HCT116 (cell line): ENCODE results near the gene DOK5. TPM values are rescaled to one million over a fixed set of nuclear protein-coding genes. Genes with fewer than 3 reads are reported as not detected.

Experiments used
- ATAC-seq: fragments of 200-7000 bp; cut with Tn5 transposase; 2 replicates; pipeline ENCODE4 v1.9.1; 2020; ENCODE audit warnings: mild to moderate bottlenecking, moderate library complexity
- BruUV-seq: library from RNA; stranded (reverse); fragments of 400-500 nt; replicated peaks from 2 replicates; lab custom pipeline; 2021; lab: Mats Ljungman, UMichigan
- CTCF ChIA-PET: fragments of 300-600 bp; sonication (Branson Sonifier 250); formaldehyde crosslinking; loops from one replicate; lab custom pipeline; 2021; ENCODE audit warnings: antibody characterized with exemption; lab: Charles Lee
- POLR2A ChIA-PET: fragments of 300-600, 350-600 bp; sonication (Branson Sonifier 250); formaldehyde crosslinking; loops from one replicate; lab custom pipeline; 2021; ENCODE audit warnings: antibody characterized with exemption; lab: Charles Lee
- RAD21 ChIA-PET, 2 experiments: fragments of 300-600 bp; sonication (Branson Sonifier 250); formaldehyde crosslinking; loops; one replicate each; lab custom pipeline; 2023; ENCODE audit warnings: low total read pairs in 2 of 2; ENCODE audit not compliant: uncharacterized antibody in 2 of 2, unreplicated experiment in 2 of 2, low non-redundant PET in 1 of 2; lab: Charles Lee
- DNase-seq: peaks from one replicate; pipeline ENCODE4 v3.0.0-alpha.2; 2010; ENCODE audit warnings: low read depth, low spot score
- H2AFZ ChIP-seq: fragments of 200-600 bp; shearing (Covaris generic), sonication (generic); 2 replicates; pipeline ENCODE4 v1.6.1; 2017; ENCODE audit warnings: low read depth, mixed run types, mixed read lengths, antibody characterized with exemption, low read length; ENCODE audit not compliant: poor library complexity, severe bottlenecking
- H3K27ac ChIP-seq: 2 replicates; pipeline ENCODE4 v1.5.1; 2012; ENCODE audit warnings: low read depth, low read length
- H3K27me3 ChIP-seq: fragments of 200-600 bp; sonication (generic); 2 replicates; pipeline ENCODE4 v1.6.1; 2016; ENCODE audit warnings: mixed run types, low read length, mixed read lengths; ENCODE audit not compliant: insufficient read depth
- H3K36me3 ChIP-seq, 2 experiments: fragments of 200-500 bp in 1 of 2; fragments of 200-600 bp in 1 of 2; sonication (Bioruptor generic) in 1 of 2; sonication (generic) in 1 of 2; 2 replicates each; pipeline versions ENCODE4 v1.5.1 to v1.6.1; 2014 to 2016; ENCODE audit warnings: low read length in 2 of 2, inconsistent platforms in 1 of 2, mixed read lengths in 1 of 2, mixed run types in 1 of 2; ENCODE audit not compliant: insufficient read depth in 2 of 2, control insufficient read depth in 1 of 2
- H3K4me1 ChIP-seq, 2 experiments: fragments of 200-600 bp in 1 of 2; sonication (generic) in 1 of 2; 2 replicates each; pipeline versions ENCODE4 v1.5.1 to v1.6.1; 2012 to 2017; ENCODE audit warnings: low read length in 2 of 2, inconsistent platforms in 1 of 2, mild to moderate bottlenecking in 1 of 2, mixed read lengths in 1 of 2, mixed run types in 1 of 2, moderate library complexity in 1 of 2; ENCODE audit not compliant: insufficient read depth in 2 of 2, control insufficient read depth in 1 of 2
- H3K4me2 ChIP-seq: fragments of 200-600 bp; sonication (generic); 2 replicates; pipeline ENCODE4 v1.6.1; 2017; ENCODE audit warnings: mixed run types, low read length, mixed read lengths
- H3K4me3 ChIP-seq, 2 experiments: fragments of 200-600 bp in 1 of 2; sonication (generic) in 1 of 2; replicated peaks in 1 of 2; 2 replicates each; pipeline ENCODE4 v1.5.1; 2011 to 2016; ENCODE audit warnings: low read length in 2 of 2, control low read depth in 1 of 2, low read depth in 1 of 2, mild to moderate bottlenecking in 1 of 2, mixed read lengths in 1 of 2, mixed run types in 1 of 2
- H3K79me2 ChIP-seq: fragments of 200-600 bp; sonication (generic); 2 replicates; pipeline ENCODE4 v1.6.1; 2017; ENCODE audit warnings: mild to moderate bottlenecking, mixed run types, low read length, moderate library complexity, mixed read lengths; ENCODE audit not compliant: insufficient read depth
- H3K9ac ChIP-seq: fragments of 200-600 bp; sonication (generic); 2 replicates; pipeline ENCODE4 v1.6.1; 2016; ENCODE audit warnings: low read length, mixed read lengths
- H3K9me2 ChIP-seq: fragments of 200-600 bp; sonication (generic), shearing (Covaris generic); 2 replicates; pipeline ENCODE4 v1.6.1; 2017; ENCODE audit warnings: mixed run types, mild to moderate bottlenecking, moderate library complexity; ENCODE audit not compliant: insufficient read depth
- H3K9me3 ChIP-seq, 2 experiments: fragments of 200-500 bp in 1 of 2; fragments of 200-600 bp in 1 of 2; sonication (Bioruptor generic) in 1 of 2; sonication (generic) in 1 of 2; 2 replicates each; pipeline ENCODE4 v1.6.1; 2014 to 2017; ENCODE audit warnings: low read length in 2 of 2, mixed read lengths in 2 of 2, inconsistent platforms in 1 of 2, low read depth in 1 of 2, mild to moderate bottlenecking in 1 of 2, mixed run types in 1 of 2, moderate library complexity in 1 of 2; ENCODE audit not compliant: control insufficient read depth in 1 of 2, insufficient read depth in 1 of 2
- H4K20me1 ChIP-seq: fragments of 200-600 bp; sonication (generic), shearing (Covaris generic); 2 replicates; pipeline ENCODE4 v1.6.1; 2017; ENCODE audit warnings: mixed run types, mild to moderate bottlenecking, moderate library complexity; ENCODE audit not compliant: insufficient read depth
- CBX3 ChIP-seq: IDR thresholded peaks from 2 replicates; pipeline ENCODE4 v1.6.1; 2012; ENCODE audit warnings: low read depth
- CEBPB ChIP-seq: IDR thresholded peaks from 2 replicates; pipeline ENCODE4 v1.6.1; 2012; ENCODE audit warnings: low read depth
- EGR1 ChIP-seq: IDR thresholded peaks from 2 replicates; pipeline ENCODE4 v1.6.1; 2012; ENCODE audit warnings: low read depth
- ELF1 ChIP-seq: IDR thresholded peaks from 2 replicates; pipeline ENCODE4 v1.6.1; 2012; ENCODE audit warnings: low read depth, borderline replicate concordance
- EZH2 ChIP-seq: fragments of 200-600 bp; sonication (generic); IDR thresholded peaks from 2 replicates; pipeline ENCODE4 v1.6.1; 2017; ENCODE audit warnings: antibody characterized with exemption, mixed run types
- EZH2phosphoT487 ChIP-seq: fragments of 200-600 bp; IDR thresholded peaks from 2 replicates; pipeline ENCODE4 v1.6.1; 2018; ENCODE audit warnings: antibody characterized with exemption, borderline replicate concordance
- JUND ChIP-seq: IDR thresholded peaks from 2 replicates; pipeline ENCODE4 v1.6.1; 2012
- POLR2A ChIP-seq: IDR thresholded peaks from 2 replicates; pipeline ENCODE4 v1.7.0; 2011; ENCODE audit warnings: borderline replicate concordance; ENCODE audit not compliant: insufficient read depth, insufficient read length; ENCODE audit errors: extremely low read depth
- POLR2AphosphoS5 ChIP-seq: IDR thresholded peaks from 2 replicates; pipeline ENCODE4 v1.6.1; 2011; ENCODE audit warnings: mild to moderate bottlenecking, low read depth, low read length, moderate library complexity
- SIN3A ChIP-seq: IDR thresholded peaks from 2 replicates; pipeline ENCODE4 v1.6.1; 2012; ENCODE audit warnings: low read depth
- SP1 ChIP-seq: IDR thresholded peaks from 2 replicates; pipeline ENCODE4 v1.6.1; 2012; ENCODE audit warnings: low read depth
- SRF ChIP-seq: IDR thresholded peaks from 2 replicates; pipeline ENCODE4 v1.6.1; 2012; ENCODE audit warnings: low read depth
- TCF7L2 ChIP-seq: IDR thresholded peaks from 2 replicates; pipeline ENCODE4 v1.7.0; 2011; ENCODE audit warnings: borderline replicate concordance, inconsistent platforms; ENCODE audit not compliant: insufficient read depth, insufficient read length; ENCODE audit errors: extremely low read depth
- YY1 ChIP-seq: IDR thresholded peaks from 2 replicates; pipeline ENCODE4 v1.6.1; 2011; ENCODE audit warnings: low read length, low read depth, moderate library complexity, mild to moderate bottlenecking; ENCODE audit not compliant: insufficient replicate concordance; ENCODE audit errors: extremely low read depth
- ZFX ChIP-seq: fragments of 450-650 bp; IDR thresholded peaks from 2 replicates; pipeline ENCODE4 v1.6.1; 2017
- ZNF274 ChIP-seq: fragments of 200-500 bp; sonication (Bioruptor generic); IDR thresholded peaks from 2 replicates; pipeline ENCODE4 v1.6.1; 2014; ENCODE audit warnings: mild to moderate bottlenecking, low read depth, low read length, inconsistent platforms
- intact Hi-C: fragments of 100-400 bp; cut with micrococcal nuclease; formaldehyde crosslinking; loops from 2 replicates; pipeline ENCODE4 v1.10.0; 2022
- total RNA-seq: library from RNA; stranded (reverse); gene quantifications from one replicate; pipeline ENCODE4 v1.2.1, GENCODE V29; 2021; ENCODE audit not compliant: unreplicated experiment
- TF ChIP-seq, protein P1 (sequence below), 3 experiments: fragments of 200-600 bp in 1 of 3; sonication (generic) in 1 of 3; IDR thresholded peaks in 2 of 3; conservative IDR thresholded peaks in 1 of 3; 2 replicates each; pipeline ENCODE4 v1.5.1; 2012 to 2017; ENCODE audit warnings: low read depth in 2 of 3, low read length in 2 of 3, antibody characterized with exemption in 1 of 3, borderline replicate concordance in 1 of 3, control low read depth in 1 of 3, mild to moderate bottlenecking in 1 of 3, mixed read lengths in 1 of 3, mixed run types in 1 of 3, moderate library complexity in 1 of 3; ENCODE audit not compliant: insufficient read depth in 1 of 3
- TF ChIP-seq, protein P2 (sequence below): IDR thresholded peaks from 2 replicates; pipeline ENCODE4 v1.6.1; 2012; ENCODE audit warnings: low read depth
- TF ChIP-seq, protein P3 (sequence below): IDR thresholded peaks from 2 replicates; pipeline ENCODE4 v1.6.1; 2012
- TF ChIP-seq, protein P4 (sequence below): IDR thresholded peaks from 2 replicates; pipeline ENCODE4 v1.6.1; 2011; ENCODE audit warnings: mild to moderate bottlenecking, low read length, moderate library complexity; ENCODE audit not compliant: insufficient replicate concordance; ENCODE audit errors: extremely low read depth

DOK5 gene
- total RNA-seq, 1 experiment from 2014 or later, result not detected

DNA sequence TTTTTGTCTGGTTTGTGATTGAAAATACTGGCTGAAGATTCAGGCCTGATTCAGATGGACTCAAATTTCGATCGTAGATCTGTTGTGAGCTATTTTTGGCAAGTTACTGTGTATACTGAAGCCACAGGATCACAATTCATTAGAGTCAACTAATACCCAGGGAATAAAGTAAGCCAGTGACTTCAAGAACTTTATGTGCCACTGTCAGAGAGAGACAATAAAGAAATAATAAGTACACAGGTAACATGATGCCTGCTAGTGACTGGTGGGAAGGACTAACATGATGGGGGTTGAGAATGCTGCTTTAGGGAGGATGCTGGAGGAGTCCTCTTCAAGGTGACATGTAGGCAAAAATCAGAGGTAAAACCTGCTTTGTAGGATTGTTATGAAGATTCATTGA is 215.9 kb downstream of the DOK5 start:
- intact Hi-C loops, result no loop called here
- Histone ChIP-seq H3K9ac (no peak overlapping the region), H4K20me1 (no peaks in the 10 kb centered on the region), H2AFZ (no peak overlapping the region), H3K4me3 (no peak overlapping the region), H3K36me3 (no peaks in the 10 kb centered on the region), H3K27ac (no peak overlapping the region), H3K4me2 (no peak overlapping the region), H3K9me2 (no peaks in the 10 kb centered on the region), H3K79me2 (no peaks in the 10 kb centered on the region), H3K9me3 (no peaks in the 10 kb centered on the region), H3K4me1 (no peaks in the 10 kb centered on the region), H3K27me3 (no peaks in the 10 kb centered on the region)
- RAD21 ChIA-PET, result no interaction called here
- POLR2A ChIA-PET, result no interaction called here
- TF ChIP-seq, protein P1, sequence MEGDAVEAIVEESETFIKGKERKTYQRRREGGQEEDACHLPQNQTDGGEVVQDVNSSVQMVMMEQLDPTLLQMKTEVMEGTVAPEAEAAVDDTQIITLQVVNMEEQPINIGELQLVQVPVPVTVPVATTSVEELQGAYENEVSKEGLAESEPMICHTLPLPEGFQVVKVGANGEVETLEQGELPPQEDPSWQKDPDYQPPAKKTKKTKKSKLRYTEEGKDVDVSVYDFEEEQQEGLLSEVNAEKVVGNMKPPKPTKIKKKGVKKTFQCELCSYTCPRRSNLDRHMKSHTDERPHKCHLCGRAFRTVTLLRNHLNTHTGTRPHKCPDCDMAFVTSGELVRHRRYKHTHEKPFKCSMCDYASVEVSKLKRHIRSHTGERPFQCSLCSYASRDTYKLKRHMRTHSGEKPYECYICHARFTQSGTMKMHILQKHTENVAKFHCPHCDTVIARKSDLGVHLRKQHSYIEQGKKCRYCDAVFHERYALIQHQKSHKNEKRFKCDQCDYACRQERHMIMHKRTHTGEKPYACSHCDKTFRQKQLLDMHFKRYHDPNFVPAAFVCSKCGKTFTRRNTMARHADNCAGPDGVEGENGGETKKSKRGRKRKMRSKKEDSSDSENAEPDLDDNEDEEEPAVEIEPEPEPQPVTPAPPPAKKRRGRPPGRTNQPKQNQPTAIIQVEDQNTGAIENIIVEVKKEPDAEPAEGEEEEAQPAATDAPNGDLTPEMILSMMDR (IDR thresholded peaks at IDR 0.05 in 2 of 3, conservative IDR thresholded peaks at IDR 0.05 in 1 of 3; ENCODE audit: borderline replicate concordance in 1 of 3, insufficient read depth in 1 of 3, low read depth in 2 of 3, low read length in 2 of 3), result no peak
- no peak for TF ChIP-seq YY1
- TF ChIP-seq, protein P2, sequence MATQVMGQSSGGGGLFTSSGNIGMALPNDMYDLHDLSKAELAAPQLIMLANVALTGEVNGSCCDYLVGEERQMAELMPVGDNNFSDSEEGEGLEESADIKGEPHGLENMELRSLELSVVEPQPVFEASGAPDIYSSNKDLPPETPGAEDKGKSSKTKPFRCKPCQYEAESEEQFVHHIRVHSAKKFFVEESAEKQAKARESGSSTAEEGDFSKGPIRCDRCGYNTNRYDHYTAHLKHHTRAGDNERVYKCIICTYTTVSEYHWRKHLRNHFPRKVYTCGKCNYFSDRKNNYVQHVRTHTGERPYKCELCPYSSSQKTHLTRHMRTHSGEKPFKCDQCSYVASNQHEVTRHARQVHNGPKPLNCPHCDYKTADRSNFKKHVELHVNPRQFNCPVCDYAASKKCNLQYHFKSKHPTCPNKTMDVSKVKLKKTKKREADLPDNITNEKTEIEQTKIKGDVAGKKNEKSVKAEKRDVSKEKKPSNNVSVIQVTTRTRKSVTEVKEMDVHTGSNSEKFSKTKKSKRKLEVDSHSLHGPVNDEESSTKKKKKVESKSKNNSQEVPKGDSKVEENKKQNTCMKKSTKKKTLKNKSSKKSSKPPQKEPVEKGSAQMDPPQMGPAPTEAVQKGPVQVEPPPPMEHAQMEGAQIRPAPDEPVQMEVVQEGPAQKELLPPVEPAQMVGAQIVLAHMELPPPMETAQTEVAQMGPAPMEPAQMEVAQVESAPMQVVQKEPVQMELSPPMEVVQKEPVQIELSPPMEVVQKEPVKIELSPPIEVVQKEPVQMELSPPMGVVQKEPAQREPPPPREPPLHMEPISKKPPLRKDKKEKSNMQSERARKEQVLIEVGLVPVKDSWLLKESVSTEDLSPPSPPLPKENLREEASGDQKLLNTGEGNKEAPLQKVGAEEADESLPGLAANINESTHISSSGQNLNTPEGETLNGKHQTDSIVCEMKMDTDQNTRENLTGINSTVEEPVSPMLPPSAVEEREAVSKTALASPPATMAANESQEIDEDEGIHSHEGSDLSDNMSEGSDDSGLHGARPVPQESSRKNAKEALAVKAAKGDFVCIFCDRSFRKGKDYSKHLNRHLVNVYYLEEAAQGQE, result no peak
- no peak for TF ChIP-seq SRF
- no peak for TF ChIP-seq CBX3
- TF ChIP-seq, protein P3, sequence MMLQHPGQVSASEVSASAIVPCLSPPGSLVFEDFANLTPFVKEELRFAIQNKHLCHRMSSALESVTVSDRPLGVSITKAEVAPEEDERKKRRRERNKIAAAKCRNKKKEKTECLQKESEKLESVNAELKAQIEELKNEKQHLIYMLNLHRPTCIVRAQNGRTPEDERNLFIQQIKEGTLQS, result no peak
- no peak for TF ChIP-seq ZFX
- no peak for TF ChIP-seq CEBPB
- no peak for TF ChIP-seq SIN3A
- TF ChIP-seq ELF1, result no peak
- TF ChIP-seq, protein P4, sequence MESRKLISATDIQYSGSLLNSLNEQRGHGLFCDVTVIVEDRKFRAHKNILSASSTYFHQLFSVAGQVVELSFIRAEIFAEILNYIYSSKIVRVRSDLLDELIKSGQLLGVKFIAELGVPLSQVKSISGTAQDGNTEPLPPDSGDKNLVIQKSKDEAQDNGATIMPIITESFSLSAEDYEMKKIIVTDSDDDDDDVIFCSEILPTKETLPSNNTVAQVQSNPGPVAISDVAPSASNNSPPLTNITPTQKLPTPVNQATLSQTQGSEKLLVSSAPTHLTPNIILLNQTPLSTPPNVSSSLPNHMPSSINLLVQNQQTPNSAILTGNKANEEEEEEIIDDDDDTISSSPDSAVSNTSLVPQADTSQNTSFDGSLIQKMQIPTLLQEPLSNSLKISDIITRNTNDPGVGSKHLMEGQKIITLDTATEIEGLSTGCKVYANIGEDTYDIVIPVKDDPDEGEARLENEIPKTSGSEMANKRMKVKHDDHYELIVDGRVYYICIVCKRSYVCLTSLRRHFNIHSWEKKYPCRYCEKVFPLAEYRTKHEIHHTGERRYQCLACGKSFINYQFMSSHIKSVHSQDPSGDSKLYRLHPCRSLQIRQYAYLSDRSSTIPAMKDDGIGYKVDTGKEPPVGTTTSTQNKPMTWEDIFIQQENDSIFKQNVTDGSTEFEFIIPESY, result no peak
- no peak for TF ChIP-seq TCF7L2
- TF ChIP-seq EZH2, result no peak
- TF ChIP-seq EGR1, result no peak
- no peak for TF ChIP-seq POLR2A
- no peak for TF ChIP-seq EZH2phosphoT487
- TF ChIP-seq POLR2AphosphoS5, result no peak
- TF ChIP-seq JUND, result no peak
- no peak for TF ChIP-seq ZNF274
- TF ChIP-seq SP1, result no peak
- ATAC-seq (no peak), DNase-seq (no peak)
- CTCF ChIA-PET, result no interaction called here
- no TSS peak for BruUV-seq
